ENCODE results near the gene IGFBP4. TPM values are rescaled to one million over a fixed set of nuclear protein-coding genes. Genes with fewer than 3 reads are reported as not detected.

IGFBP4 gene
- total and polyA plus RNA-seq, 10 of the 15 experiments (the other 5 are each of a cell fraction or from before 2014, with no cell fraction given): 2.4 to 22.3 (median 6.6) TPM

DNA sequence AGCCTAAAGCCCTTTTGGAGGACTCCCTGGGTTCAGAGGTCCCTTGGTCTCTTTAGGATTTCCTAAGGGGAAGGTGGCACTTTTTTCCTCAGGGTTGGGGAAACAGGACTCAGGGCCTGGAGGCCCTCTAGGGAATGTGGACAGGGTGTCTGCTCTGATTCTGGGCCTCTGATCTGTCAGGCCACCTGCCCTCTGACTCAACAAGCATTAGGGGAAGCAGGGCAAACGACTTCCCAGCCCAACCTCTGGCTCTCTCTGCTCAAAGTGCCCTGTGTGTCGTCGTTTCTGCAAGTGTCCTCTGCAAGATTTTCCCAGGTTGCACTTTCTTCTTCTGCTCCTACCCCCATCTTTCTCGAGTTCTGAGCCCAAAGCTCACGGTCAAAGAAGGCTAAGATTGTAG, 6.6 kb upstream of the IGFBP4 start:
- DNase-seq (ENCODE audit: low read depth, low spot score) (no peak), FAIRE-seq (no peak), ATAC-seq (no peak)
- ChIA-PET SMC1A (ENCODE audit: uncharacterized antibody, unreplicated experiment) (interaction anchor here (1.3 kb wide), 1 partner anchor 10 kb away, joined by 6 read pairs; no protein-coding TSS in a partner anchor), CTCF (interaction anchor here (0.6 to 16.0 kb wide), 3 partner anchors 12 to 1214 kb away, joined by 3 to 289 read pairs (median 18); no protein-coding TSS in a partner anchor), RAD21 (ENCODE audit: unreplicated experiment) (interaction anchor here (0.9 to 16.1 kb wide), 2 partner anchors 36 to 96 kb away, joined by 3 to 175 read pairs; no protein-coding TSS in a partner anchor), POLR2A (interaction anchor here (1.2 kb wide), 1 partner anchor 80 kb away, joined by 3 read pairs; no protein-coding TSS in a partner anchor)
- no peak overlapping the region for H2AFZ ChIP-seq (ENCODE audit: control insufficient read depth, low read depth, low read length)
- no peaks in the 10 kb centered on the region for H3K9me3 ChIP-seq (replicated peaks; ENCODE audit: control insufficient read depth, insufficient read depth, low read length)
- WGBS (ENCODE audit: insufficient coverage, insufficient replicate concordance, low lambda C conversion rate, missing lambda C conversion rate): 48% methylated on average over 5 of the region's 5 CpGs
- no TSS peak for BruUV-seq (replicated peaks)
- TF ChIP-seq TBL1XR1 (IDR thresholded peaks at IDR 0.05; ENCODE audit: low read depth, low read length): no peak
- no peak for TF ChIP-seq STAT3 (IDR thresholded peaks at IDR 0.05; ENCODE audit: low read depth, low read length)
- TF ChIP-seq, protein P1, sequence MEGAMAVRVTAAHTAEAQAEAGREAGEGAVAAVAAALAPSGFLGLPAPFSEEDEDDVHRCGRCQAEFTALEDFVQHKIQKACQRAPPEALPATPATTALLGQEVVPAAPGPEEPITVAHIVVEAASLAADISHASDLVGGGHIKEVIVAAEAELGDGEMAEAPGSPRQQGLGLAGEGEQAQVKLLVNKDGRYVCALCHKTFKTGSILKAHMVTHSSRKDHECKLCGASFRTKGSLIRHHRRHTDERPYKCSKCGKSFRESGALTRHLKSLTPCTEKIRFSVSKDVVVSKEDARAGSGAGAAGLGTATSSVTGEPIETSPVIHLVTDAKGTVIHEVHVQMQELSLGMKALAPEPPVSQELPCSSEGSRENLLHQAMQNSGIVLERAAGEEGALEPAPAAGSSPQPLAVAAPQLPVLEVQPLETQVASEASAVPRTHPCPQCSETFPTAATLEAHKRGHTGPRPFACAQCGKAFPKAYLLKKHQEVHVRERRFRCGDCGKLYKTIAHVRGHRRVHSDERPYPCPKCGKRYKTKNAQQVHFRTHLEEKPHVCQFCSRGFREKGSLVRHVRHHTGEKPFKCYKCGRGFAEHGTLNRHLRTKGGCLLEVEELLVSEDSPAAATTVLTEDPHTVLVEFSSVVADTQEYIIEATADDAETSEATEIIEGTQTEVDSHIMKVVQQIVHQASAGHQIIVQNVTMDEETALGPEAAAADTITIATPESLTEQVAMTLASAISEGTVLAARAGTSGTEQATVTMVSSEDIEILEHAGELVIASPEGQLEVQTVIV (IDR thresholded peaks at IDR 0.05; ENCODE audit: borderline replicate concordance, partially characterized antibody): no peak
- no peak for TF ChIP-seq WRNIP1 (IDR thresholded peaks at IDR 0.05; ENCODE audit: borderline replicate concordance, low read depth, low read length)
- no peaks in the 10 kb centered on the region for H3K36me3 ChIP-seq (ENCODE audit: control insufficient read depth in 2 of 2, insufficient read depth in 2 of 2, low read length in 1 of 2)
- H3K4me1 ChIP-seq (ENCODE audit: control insufficient read depth, insufficient read depth, low read length): peaks cover 3% of the 10 kb centered on the region
- no peak overlapping the region for H3K27ac ChIP-seq (ENCODE audit: control insufficient read depth, insufficient read depth)
- 0 out of 4 replicates have a peak, but pooled peaks cover 0 to 3% of the 10 kb centered on the region in 2 experiments for H3K27me3 ChIP-seq (replicated peaks in 1 of 2; ENCODE audit: control insufficient read depth in 2 of 2, insufficient read depth in 2 of 2, low read length in 1 of 2)
- no peaks in the 10 kb centered on the region for H4K20me1 ChIP-seq (ENCODE audit: control insufficient read depth, insufficient read depth)
- H3K4me3 ChIP-seq: no peak overlapping the region
- intact Hi-C loops (cut with micrococcal nuclease; ENCODE audit: unreplicated experiment) (no loop called here), in situ Hi-C loops (cut with MboI) (loop anchor here (25.0 kb wide), 1 partner anchor 101 kb away; no protein-coding TSS in a partner anchor)
- H3K9ac ChIP-seq (ENCODE audit: control insufficient read depth, insufficient read depth, low read length): no peak overlapping the region
- H3K4me2 ChIP-seq (ENCODE audit: control insufficient read depth, insufficient read depth): no peak overlapping the region
- H3K79me2 ChIP-seq (ENCODE audit: control insufficient read depth, insufficient read depth, low read length): no peaks in the 10 kb centered on the region
